K562 (cell line): ENCODE measurements around the gene SIRT3. TPM values are rescaled to one million over a fixed set of nuclear protein-coding genes. Genes with fewer than 3 reads are reported as not detected.

ENCODE experiments used
- ATAC-seq: fragments of 200-7000 bp; cut with Tn5 transposase; 3 replicates; pipeline ENCODE4 v1.9.1; 2020; ENCODE audit warnings: moderate library complexity
- BruUV-seq: library from RNA; stranded (reverse); fragments of 400-500 nt; replicated peaks from 2 replicates; lab custom pipeline; 2021; lab: Mats Ljungman, UMichigan
- CTCF ChIA-PET: fragments of 300-600 bp; formaldehyde crosslinking; extraction: SDS; loops from one replicate; lab custom pipeline; 2021; ENCODE audit warnings: low intra/inter-chr PET ratio; lab: Yijun Ruan, JAX
- POLR2A ChIA-PET: fragments of 300-600, 350-650 bp; sonication (Branson Sonifier 250); formaldehyde crosslinking; extraction: SDS; loops from one replicate; lab custom pipeline; 2021; ENCODE audit warnings: antibody characterized with exemption, inconsistent platforms; lab: Yijun Ruan, JAX
- DNase-seq, 4 experiments: peaks; one replicate each; pipeline versions ENCODE4 v3.0.0 to v3.0.0-alpha.2; 2011 to 2018; ENCODE audit warnings: low spot score in 3 of 4, mixed read lengths in 3 of 4; ENCODE audit errors: extremely low read depth in 1 of 4
- FAIRE-seq: peaks from 2 replicates; lab custom pipeline; 2011; peaks lifted over from hg19 to GRCh38; lab: Jason Lieb, UNC
- H2AFZ ChIP-seq: 2 replicates; pipeline ENCODE4 v1.6.0; 2011; ENCODE audit warnings: low read depth, low read length, control low read depth, inconsistent platforms
- H3K27ac ChIP-seq: fragments of 200-600 bp; 3 replicates; pipeline ENCODE4 v1.8.0; 2011; ENCODE audit warnings: low read depth, mild to moderate bottlenecking, control low read depth, inconsistent platforms, low read length, moderate library complexity, mixed read lengths; ENCODE audit errors: extremely low read depth
- H3K27me3 ChIP-seq, 2 experiments: fragments of 300-600 bp in 1 of 2; 2 replicates in 1 of 2; 3 replicates in 1 of 2; pipeline versions ENCODE4 v1.6.0 to v1.8.0; 2011; ENCODE audit warnings: inconsistent platforms in 2 of 2, low read length in 2 of 2, mild to moderate bottlenecking in 1 of 2, mixed read lengths in 1 of 2, moderate library complexity in 1 of 2; ENCODE audit not compliant: control insufficient read depth in 2 of 2, insufficient read depth in 2 of 2
- H3K36me3 ChIP-seq: fragments of 300-600 bp; 3 replicates; pipeline ENCODE4 v1.8.0; 2011; ENCODE audit warnings: mild to moderate bottlenecking, low read length, inconsistent platforms; ENCODE audit not compliant: control insufficient read depth, insufficient read depth
- H3K4me1 ChIP-seq, 2 experiments: fragments of 200-600 bp in 1 of 2; replicated peaks in 1 of 2; 2 replicates in 1 of 2; 3 replicates in 1 of 2; pipeline versions ENCODE4 v1.5.1 to v1.8.0; 2011; ENCODE audit warnings: inconsistent platforms in 2 of 2, low read length in 2 of 2, mild to moderate bottlenecking in 1 of 2, mixed read lengths in 1 of 2, moderate library complexity in 1 of 2; ENCODE audit not compliant: control insufficient read depth in 2 of 2, insufficient read depth in 2 of 2
- H3K4me2 ChIP-seq: 2 replicates; pipeline ENCODE4 v1.6.1; 2011; ENCODE audit warnings: low read length, control low read depth, inconsistent platforms, mixed read lengths; ENCODE audit not compliant: insufficient read depth
- H3K4me3 ChIP-seq: fragments of 200-600 bp; sonication (generic), shearing (Covaris generic); 2 replicates; pipeline ENCODE4 v1.5.1; 2016; ENCODE audit warnings: control low read depth, inconsistent platforms
- H3K79me2 ChIP-seq: fragments of 200-600 bp; 3 replicates; pipeline ENCODE4 v1.8.0; 2011; ENCODE audit warnings: low read length, inconsistent platforms; ENCODE audit not compliant: control insufficient read depth, insufficient read depth
- H3K9ac ChIP-seq, 2 experiments: 2 replicates each; pipeline versions ENCODE4 v1.6.0 to v1.6.1; 2011; ENCODE audit warnings: low read depth in 2 of 2, low read length in 2 of 2, control low read depth in 1 of 2, inconsistent platforms in 1 of 2, mild to moderate bottlenecking in 1 of 2, mixed read lengths in 1 of 2; ENCODE audit not compliant: insufficient read depth in 1 of 2
- H3K9me1 ChIP-seq: one replicate; pipeline ENCODE4 v1.6.0; 2011; ENCODE audit warnings: inconsistent platforms, mild to moderate bottlenecking, low read length, moderate library complexity; ENCODE audit not compliant: control insufficient read depth, insufficient read depth
- H3K9me3 ChIP-seq: replicated peaks from 2 replicates; pipeline ENCODE4 v1.5.1; 2011; ENCODE audit warnings: low read depth, low read length, inconsistent platforms; ENCODE audit not compliant: control insufficient read depth, insufficient read depth
- H4K20me1 ChIP-seq: replicated peaks from 2 replicates; pipeline ENCODE4 v1.6.1; 2011; ENCODE audit warnings: low read length, inconsistent platforms, mixed read lengths; ENCODE audit not compliant: control insufficient read depth, insufficient read depth
- RBFOX2 ChIP-seq: fragments of 200-400 bp; formaldehyde crosslinking; IDR thresholded peaks from 2 replicates; pipeline ENCODE4 v1.6.1; 2017; ENCODE audit warnings: low read depth, mild to moderate bottlenecking, low read length, moderate library complexity
- ZNF253 ChIP-seq: fragments of 250-450 bp; sonication (Bioruptor Pico); conservative IDR thresholded peaks from 2 replicates; pipeline ENCODE4 v1.6.1; 2021; ENCODE audit warnings: mild to moderate bottlenecking
- ZNF699 ChIP-seq: fragments of 250-450 bp; sonication (Bioruptor Pico); IDR thresholded peaks from 2 replicates; pipeline ENCODE4 v1.8.0; 2021; ENCODE audit warnings: mild to moderate bottlenecking, moderate library complexity; ENCODE audit not compliant: insufficient replicate concordance
- WGBS: fragments of 100-300 bp; shearing (Covaris generic); methylation state at CpG from one replicate; pipeline ENCODE4 v1.1.6; 2016; ENCODE audit warnings: low coverage, mixed read lengths; ENCODE audit not compliant: insufficient coverage; ENCODE audit errors: missing lambda C conversion rate; 5-methylcytosine and 5-hydroxymethylcytosine counted together
- in situ Hi-C: fragments of 300-500 bp; cut with MboI; formaldehyde crosslinking; loops from 4 replicates; pipeline ENCODE4 v1.15.0; 2018; ENCODE audit warnings: inconsistent platforms, mixed read lengths
- intact Hi-C: fragments of 100-400 bp; cut with micrococcal nuclease; formaldehyde crosslinking; loops from 2 replicates; pipeline ENCODE4 v1.14.2; 2022
- polyA plus RNA-seq, 8 experiments: library from polyadenylated mRNA; depleted of rRNA in 4 of 8; stranded (reverse) in 5 of 8; unstranded in 3 of 8; fragments of >200 nt; fragmentation: Nextera tagmentation in 2 of 8; fragmentation: Illumina TruSeq in 1 of 8; extraction: Ambion mirVana in 2 of 8; extraction: Trizol in 1 of 8; gene quantifications; 2 replicates each; pipeline versions ENCODE4 v1.2.1 to v1.2.3, GENCODE V29; 2011 to 2014; ENCODE audit warnings: inconsistent platforms in 1 of 8, missing spikeins in 1 of 8
- total RNA-seq, 7 experiments: library from RNA; depleted of rRNA in 6 of 7; stranded (reverse); fragments of >200 nt in 6 of 7; fragmentation: Illumina TruSeq in 2 of 7; extraction: Trizol in 2 of 7; gene quantifications; 2 replicates each; pipeline versions ENCODE4 v1.2.1 to v1.2.3, GENCODE V29; 2011 to 2021; ENCODE audit warnings: low replicate concordance in 1 of 7
- TF ChIP-seq, protein P1 (sequence below): IDR thresholded peaks from 2 replicates; pipeline ENCODE4 v1.6.1; 2011; ENCODE audit not compliant: insufficient read length; ENCODE audit errors: extremely low read depth

SIRT3 gene
- total and polyA plus RNA-seq, 9 of the 15 experiments (the other 6 are each of a cell fraction or from before 2014, with no cell fraction given), result 1.9 to 27.5 (median 14.5) TPM

DNA sequence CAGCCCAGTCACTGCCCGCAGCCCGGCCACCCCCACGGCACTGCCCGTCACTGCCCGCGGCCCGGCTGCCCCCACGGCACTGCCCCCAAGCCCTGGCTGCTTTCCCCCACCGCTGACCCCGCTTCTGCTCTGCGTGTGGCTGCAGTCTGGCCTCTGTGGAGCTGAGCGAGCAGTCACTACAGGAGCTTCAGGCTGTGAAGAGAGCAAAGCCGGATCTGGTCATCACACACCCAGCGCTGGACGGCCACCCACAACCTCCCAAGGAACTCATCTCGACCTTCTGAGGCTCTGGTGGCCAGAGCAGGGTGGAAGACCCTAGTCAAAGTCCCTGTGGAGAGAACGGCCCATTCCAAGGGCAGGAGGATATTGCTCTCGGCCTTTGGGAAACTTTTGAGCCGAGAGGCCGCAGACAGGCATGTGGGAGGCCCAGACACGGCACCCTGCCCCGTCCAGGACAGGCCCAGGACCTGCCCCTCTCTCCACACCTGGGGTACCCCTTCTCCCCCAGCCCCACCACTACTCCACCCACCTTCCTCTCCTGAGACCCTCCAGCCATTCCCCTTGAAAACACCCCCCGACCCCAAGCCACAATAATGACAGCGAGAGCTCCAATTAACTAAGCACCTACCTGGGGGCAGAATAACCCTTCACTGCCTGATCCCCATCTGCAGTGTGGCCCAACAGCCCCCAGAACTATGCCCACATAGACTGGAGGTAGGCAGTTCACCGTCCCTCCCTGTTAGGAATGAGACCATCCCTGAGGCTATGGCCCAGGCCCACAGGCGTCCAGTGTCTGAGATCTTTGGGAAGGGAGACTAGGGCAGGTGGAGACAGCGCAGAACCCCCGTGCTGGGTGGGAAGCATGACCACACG is 49.1 kb upstream of the SIRT3 start:
- Histone ChIP-seq H3K9ac (peak overlapping the region in 1 of 2 experiments; percentile 76; a peak in 2 of 4 replicates), H4K20me1 (no peaks in the 10 kb centered on the region), H3K9me3 (no peaks in the 10 kb centered on the region; the same call in 1 of the 2 replicates), H3K27ac (no peak overlapping the region), H3K4me1 (peaks cover 18 to 72% of the 10 kb centered on the region in 2 experiments; a peak in 4 of 5 replicates), H3K4me2 (no peak overlapping the region), H3K79me2 (peaks cover 29% of the 10 kb centered on the region)
- CTCF ChIA-PET, result no interaction called here
- DNase-seq, result no peak
- intact Hi-C loops, result no loop called here
- no peak for TF ChIP-seq ZNF253 (CRISPR knock-in tag)
- no peak for TF ChIP-seq ZNF699 (CRISPR knock-in tag)
- 0 out of 2 replicates have a peak, but pooled peaks have one; percentile 4 for TF ChIP-seq RBFOX2
- TF ChIP-seq, protein P1, sequence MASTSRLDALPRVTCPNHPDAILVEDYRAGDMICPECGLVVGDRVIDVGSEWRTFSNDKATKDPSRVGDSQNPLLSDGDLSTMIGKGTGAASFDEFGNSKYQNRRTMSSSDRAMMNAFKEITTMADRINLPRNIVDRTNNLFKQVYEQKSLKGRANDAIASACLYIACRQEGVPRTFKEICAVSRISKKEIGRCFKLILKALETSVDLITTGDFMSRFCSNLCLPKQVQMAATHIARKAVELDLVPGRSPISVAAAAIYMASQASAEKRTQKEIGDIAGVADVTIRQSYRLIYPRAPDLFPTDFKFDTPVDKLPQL, result no peak
- TF ChIP-seq, all 486 proteins: peak for 1
- no peak overlapping the region for H3K4me3 ChIP-seq
- no TSS peak for BruUV-seq
- FAIRE-seq (no peak), ATAC-seq (no peak)
- no peaks in the 10 kb centered on the region for H3K9me1 ChIP-seq
- in situ Hi-C loops, result no loop called here
- POLR2A ChIA-PET, result interaction anchor here (0.6 kb wide), 1 partner anchor 41 kb away, joined by 3 read pairs; no protein-coding TSS in a partner anchor
- no peak overlapping the region for H2AFZ ChIP-seq
- H3K27me3 ChIP-seq, result no peaks in the 10 kb centered on the region
- H3K36me3 ChIP-seq, result peaks cover 10% of the 10 kb centered on the region; the same call in 1 of the 3 replicates
- 83% methylated on average over 24 of the region's 29 CpGs for WGBS
